ENCODE results near the gene ADD2.

The ADD2 gene

GRCh38 chr2:70784320-70784719, 16.3 kb upstream of the ADD2 start:
- no peak for DNase-seq

DNA sequence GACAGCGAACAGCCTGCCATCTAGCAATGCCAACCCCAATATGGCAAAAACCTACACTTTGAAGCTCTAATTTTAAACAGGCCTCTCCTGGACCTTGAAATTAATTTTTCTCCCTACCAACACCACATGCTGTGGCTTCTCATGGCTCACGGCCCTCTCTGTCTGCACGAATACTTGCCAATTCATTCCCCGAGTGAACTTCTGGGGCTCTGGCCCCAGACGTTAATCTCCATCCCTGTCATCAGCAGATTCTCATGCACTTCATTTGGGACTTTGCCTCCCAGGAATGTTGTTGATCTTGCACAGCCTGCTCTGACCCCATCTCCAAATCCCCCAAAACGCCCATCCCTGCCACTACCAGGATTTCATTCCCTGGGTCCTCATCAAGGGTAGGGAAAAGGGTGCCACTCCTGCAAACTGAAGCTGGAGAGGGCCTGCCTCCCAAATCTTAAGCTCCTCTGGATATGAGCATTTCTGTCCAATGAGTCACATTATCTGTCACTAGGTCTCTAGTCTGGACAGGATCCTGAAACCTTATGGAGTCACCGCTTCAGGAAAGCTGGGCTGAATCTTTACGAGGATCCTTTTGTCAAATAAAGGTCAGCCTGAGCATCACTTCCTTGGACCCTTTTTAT, 12.0 kb upstream of the ADD2 start:
- DNase-seq = no peak

DNA sequence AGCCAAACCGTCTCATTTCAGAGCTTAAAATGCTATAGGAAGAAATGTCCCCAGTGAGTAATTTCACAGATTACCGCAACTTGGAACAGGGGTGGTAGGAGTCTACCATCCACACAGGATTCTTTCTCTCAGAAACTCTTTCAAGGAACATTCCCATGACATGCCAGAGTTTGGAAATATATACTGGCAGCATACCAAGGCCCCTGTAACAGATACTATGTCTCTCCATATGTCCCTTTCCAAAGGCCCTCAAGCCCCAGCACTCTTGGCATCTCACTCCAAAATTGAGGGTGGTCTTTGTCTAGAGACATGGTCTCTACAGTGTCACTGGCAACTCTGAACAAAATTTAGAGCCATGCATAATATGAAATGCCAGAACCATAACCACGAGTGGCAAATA, 11.5 kb upstream of the ADD2 start:
- no peak for DNase-seq

GRCh38 chr2:70778676-70779075, 10.7 kb upstream of the ADD2 start:
- no peak for DNase-seq

DNA sequence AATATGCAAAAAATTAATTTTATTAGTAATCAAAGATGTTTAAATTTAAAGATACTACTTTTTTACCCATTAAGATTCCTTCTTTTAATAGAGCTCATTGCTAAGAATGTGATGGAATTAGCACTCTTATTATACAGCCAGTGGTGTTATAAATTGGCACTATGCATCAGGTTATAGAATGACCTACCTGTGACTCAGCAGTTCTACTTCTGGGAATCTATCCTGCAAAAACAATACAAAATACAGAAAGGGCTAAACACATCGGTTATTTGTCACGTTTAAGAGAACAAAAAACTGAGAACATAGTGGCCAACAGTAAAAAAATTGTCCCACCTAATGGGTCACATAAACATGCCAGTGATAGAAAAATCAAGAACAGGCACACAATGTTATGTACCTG, 9.4 kb upstream of the ADD2 start:
- no peak for DNase-seq

GRCh38 chr2:70776266-70776665, 8.3 kb upstream of the ADD2 start:
- DNase-seq = no peak

DNA sequence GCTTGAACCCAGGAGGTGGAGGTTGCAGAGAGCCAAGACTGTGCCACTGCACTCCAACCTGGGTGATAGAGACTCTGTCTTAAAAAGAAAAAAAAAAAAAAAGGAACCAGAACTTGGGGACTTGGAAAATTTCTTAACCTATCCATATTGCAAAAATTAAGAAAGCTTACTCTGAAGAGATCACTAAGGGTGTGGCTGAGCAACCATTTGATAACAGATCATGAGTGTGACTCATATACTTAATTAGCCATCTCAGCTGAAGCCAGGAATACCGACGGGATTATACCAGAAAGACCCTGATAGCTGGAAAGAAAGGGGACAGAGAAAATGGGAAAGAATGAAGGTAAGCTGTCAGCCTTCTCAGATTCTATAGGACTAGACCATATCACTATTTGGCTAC, 7.1 kb upstream of the ADD2 start:
- peak; percentile 71 for DNase-seq

DNA sequence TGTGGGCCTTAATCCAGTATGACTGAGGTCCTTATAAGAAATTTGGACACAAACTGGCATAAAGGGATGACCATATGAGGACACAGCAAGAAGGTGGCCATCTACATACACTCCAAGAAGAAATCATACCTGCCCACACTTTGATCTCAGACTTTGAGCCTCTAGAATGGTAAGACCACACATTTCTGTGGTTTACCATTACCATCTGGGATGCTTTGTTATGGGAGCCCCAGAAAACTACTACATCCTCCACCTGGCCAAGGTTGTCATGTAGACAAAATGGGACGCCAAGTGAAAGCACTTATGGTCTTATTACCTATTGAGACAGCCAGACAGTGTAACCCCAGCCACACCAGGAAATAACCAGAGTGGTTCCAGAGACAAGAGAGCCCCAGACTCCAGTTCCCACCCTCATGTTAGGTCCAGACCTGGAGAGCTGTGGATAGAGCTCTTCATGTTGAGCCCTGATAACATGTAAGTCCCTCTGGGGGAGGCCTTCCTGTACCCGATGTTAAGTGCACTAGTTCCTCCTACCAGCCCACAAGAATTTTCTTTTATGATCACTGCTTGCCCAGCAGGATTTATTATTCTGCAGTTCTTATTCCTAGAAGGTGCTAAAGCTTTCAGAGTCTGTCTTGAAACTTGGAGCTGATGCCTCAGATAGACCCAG, 4.6 kb upstream of the ADD2 start:
- DNase-seq = no peak

- DNase-seq = no peak
Observed at GRCh38 chr2:70771446-70771845, 3.4 kb upstream of the ADD2 start.

GRCh38 chr2:70769450-70769849, 1.4 kb upstream of the ADD2 start:
- no peak for DNase-seq

- no peak for DNase-seq
Observed at GRCh38 chr2:70768590-70769085, 638 bp upstream of the ADD2 start.

DNA sequence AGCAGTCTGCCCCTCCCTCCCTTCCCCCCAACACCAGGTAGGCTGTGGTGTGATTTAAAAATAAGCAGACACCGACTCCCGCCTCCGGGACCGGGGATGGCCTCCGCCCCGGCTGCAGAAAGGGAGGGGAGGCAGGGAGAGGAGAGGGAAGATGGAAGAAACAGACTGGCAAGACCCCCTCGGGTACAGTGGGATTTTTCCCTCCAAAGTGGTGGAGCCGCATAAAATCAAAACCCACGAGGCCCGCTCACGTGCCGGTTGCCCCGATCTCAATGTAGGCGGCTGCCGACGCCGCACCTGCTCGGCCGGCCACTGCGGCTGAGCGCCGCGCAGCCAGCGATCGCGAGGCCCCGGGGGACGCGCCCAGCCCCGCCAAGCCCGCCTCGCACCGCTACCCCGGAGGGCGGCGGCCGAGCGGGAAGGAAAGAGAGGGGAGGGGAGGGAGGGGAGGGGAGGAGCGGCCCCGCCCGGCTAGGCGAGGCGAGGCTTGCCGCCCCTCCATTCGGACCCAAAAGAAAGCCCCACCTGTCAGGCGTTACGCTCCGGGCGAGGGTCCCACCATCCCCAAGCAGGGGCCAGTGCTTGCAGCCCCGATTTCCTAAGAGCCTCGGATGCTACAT, 811 bp downstream of the ADD2 start:
- DNase-seq = no peak

GRCh38 chr2:70766357-70767078, 1.5 kb downstream of the ADD2 start:
- peak; percentile 23 for DNase-seq

DNA sequence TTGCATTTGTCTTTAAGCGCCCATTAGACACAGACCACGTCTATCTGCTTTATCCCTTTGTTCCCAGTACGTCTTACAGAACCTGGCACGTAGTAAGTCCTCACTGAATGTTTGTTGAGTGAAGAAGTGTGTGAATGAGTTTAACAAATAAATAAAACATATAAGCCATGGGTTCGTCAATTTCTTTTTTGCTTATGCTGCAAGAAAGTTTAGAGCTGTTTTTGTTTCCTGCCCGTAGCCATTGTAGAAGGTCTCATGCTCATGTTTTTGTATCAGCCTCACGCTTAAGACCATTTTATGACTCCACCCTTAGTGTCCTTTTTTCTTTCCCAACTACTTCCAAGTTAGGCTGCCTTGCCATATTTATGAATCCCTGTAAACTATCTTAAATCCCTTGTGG, 2.5 kb downstream of the ADD2 start:
- no peak for DNase-seq

- DNase-seq = no peak
Observed at GRCh38 chr2:70759446-70759845, 8.6 kb downstream of the ADD2 start.

DNA sequence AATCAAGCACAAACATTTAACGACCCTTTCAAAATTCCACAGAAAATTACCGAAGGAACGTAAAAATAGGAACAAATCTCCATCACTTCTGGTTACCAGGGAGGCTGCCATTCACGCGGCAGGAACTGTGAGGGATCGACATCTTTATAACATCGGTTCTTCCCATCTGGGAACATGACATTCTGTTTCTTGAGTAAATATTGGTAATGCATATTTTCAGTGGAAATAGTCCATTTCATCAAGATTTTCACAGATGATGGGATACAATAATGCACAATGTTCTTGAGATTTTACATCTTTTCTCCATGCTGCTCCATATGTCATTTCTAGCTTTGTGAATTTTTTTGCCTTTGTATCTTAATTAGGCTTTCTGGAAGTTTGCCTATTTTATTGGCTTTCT, 10.0 kb downstream of the ADD2 start:
- no peak for DNase-seq

DNA sequence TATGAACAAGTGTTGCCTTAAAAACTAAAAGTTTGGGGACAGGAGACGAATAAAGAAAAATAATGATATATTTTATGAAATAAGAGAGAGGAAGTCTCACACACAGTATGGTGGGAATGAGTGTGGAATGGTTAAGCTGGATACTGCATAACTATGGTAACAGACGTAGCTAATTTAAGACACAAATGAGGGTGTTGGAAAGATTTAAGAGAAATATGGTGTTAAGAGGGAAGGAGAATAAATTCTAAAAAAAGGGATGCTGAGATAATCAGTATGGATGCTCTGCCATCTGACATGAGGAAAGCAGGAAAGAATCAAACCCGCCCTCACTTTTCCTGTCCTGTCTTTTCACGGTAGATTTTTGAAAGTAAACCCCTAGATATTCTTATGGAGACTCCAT, 10.6 kb downstream of the ADD2 start:
- no peak for DNase-seq

DNA sequence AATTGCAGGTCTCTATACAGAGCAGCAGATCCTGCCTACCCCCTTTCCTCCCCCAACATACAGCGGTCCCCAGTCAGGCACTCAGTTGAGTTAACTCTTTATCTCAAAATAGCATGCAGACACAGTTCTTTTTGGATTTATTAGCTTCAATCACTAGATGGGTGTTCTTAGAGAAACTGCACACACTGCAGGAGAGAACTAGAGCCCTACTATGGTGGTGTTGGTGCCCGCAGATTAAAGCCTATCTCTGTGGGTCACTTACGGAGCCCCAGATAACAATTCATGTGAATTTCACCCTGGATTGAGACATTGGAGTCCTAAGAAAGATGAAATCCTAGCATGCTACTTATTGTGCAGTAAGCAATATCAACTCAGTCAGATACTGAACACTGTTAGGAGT, 11.9 kb downstream of the ADD2 start:
- no peak for DNase-seq

DNA sequence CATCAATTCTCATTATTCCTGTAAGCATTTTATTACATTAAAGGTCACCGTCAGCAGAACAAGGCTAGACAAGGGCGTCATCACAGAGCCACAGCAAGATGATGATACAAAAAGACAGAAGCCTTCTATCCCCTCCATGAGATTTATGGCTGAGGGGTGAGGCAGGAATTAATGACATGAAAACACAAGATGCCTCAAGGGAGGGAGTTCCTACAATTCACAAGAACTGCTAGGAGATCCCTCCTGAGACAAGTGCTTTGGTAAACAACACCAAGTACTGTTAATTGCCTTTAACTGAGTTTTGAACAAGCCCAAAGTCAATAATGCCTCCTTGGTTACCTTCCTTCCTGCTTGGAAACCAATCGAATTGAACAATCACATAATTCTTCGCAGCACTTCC, 14.1 kb downstream of the ADD2 start:
- DNase-seq = no peak

- DNase-seq = no peak
Observed at GRCh38 chr2:70753031-70753430, 15.0 kb downstream of the ADD2 start.

- DNase-seq = no peak
Observed at GRCh38 chr2:70752396-70752795, 15.6 kb downstream of the ADD2 start.

- DNase-seq = no peak
Observed at GRCh38 chr2:70751881-70752280, 16.1 kb downstream of the ADD2 start.

DNA sequence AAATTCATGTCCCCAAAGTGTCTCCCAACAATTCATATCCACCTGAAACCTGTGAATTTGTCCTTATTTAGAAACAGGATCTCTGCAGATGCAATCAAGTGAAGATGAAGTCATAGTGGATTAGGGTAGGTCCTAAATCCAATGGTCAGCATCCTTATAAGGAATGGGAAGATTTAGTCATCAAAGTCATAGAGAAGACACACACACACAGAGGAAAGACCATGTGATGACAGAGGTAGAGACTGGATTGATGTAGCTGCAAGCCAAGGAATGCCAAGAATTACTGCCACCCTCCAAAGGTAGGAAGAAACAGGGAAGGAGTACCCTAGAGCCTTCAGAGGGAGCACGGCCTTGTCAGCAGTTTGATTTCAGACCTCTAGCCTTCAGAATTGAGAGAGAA, 17.7 kb downstream of the ADD2 start:
- DNase-seq = no peak

Measured in inflammatory macrophage treated with lipopolysaccharide for 4 hours (primary cell).